IMR-90 (cell line): ENCODE data around the gene STAG1. TPM values are rescaled to one million over a fixed set of nuclear protein-coding genes. Genes with fewer than 3 reads are reported as not detected.
A peak's percentile ranks its signal among the peaks of the same experiment; 100 is the strongest.

Experiments
- ATAC-seq: fragments of 200-7000 bp; cut with Tn5 transposase; 2 replicates; pipeline ENCODE4 v1.9.1; 2020; ENCODE audit warnings: low read depth, mild to moderate bottlenecking, moderate library complexity
- BruUV-seq: library from RNA; stranded (reverse); fragments of 400-500 nt; replicated peaks from 2 replicates; lab custom pipeline; 2021; lab: Mats Ljungman, UMichigan
- CTCF ChIA-PET: fragments of 300-600 bp; formaldehyde crosslinking; extraction: SDS; loops from one replicate; lab custom pipeline; 2021; ENCODE audit warnings: antibody characterized with exemption; lab: Yijun Ruan, JAX
- POLR2A ChIA-PET: fragments of 300-600 bp; sonication (Branson Sonifier 250); formaldehyde crosslinking; loops from one replicate; lab custom pipeline; 2022; ENCODE audit warnings: antibody characterized with exemption; ENCODE audit not compliant: unreplicated experiment; lab: Charles Lee
- DNase-seq: peaks from one replicate; pipeline ENCODE4 v3.0.0; 2013
- H2AFZ ChIP-seq: replicated peaks from 2 replicates; pipeline ENCODE3; 2013; ENCODE audit warnings: low read length, mild to moderate bottlenecking; ENCODE audit not compliant: poor library complexity
- H2AK5ac ChIP-seq: 2 replicates; pipeline ENCODE4 v1.6.1; 2013; ENCODE audit warnings: low read depth, low read length, inconsistent platforms
- H2AK9ac ChIP-seq: replicated peaks from 2 replicates; pipeline ENCODE3; 2013; ENCODE audit warnings: mild to moderate bottlenecking, low read depth, low read length, moderate library complexity; ENCODE audit not compliant: poor library complexity
- H2BK120ac ChIP-seq: 2 replicates; pipeline ENCODE4 v1.6.1; 2013; ENCODE audit warnings: low read depth, low read length, inconsistent platforms
- H2BK15ac ChIP-seq: 3 replicates; pipeline ENCODE4 v1.6.1; 2013; ENCODE audit warnings: low read depth, low read length, inconsistent platforms
- H2BK20ac ChIP-seq: 2 replicates; pipeline ENCODE4 v1.6.1; 2013; ENCODE audit warnings: low read depth, mild to moderate bottlenecking, inconsistent platforms, low read length, moderate library complexity
- H2BK5ac ChIP-seq: 2 replicates; pipeline ENCODE4 v1.6.1; 2013; ENCODE audit warnings: mild to moderate bottlenecking, low read depth, low read length, inconsistent platforms; ENCODE audit not compliant: poor library complexity, severe bottlenecking
- H3K14ac ChIP-seq: replicated peaks from 2 replicates; pipeline ENCODE4 v1.6.1; 2013; ENCODE audit warnings: low read depth, low read length, inconsistent platforms
- H3K18ac ChIP-seq: 2 replicates; pipeline ENCODE4 v1.6.1; 2013; ENCODE audit warnings: low read depth, low read length, control low read depth
- H3K23ac ChIP-seq: 2 replicates; pipeline ENCODE4 v1.6.1; 2013; ENCODE audit warnings: low read depth, low read length, inconsistent platforms
- H3K27ac ChIP-seq: 2 replicates; pipeline ENCODE4 v1.5.1; 2013; ENCODE audit warnings: mild to moderate bottlenecking, control low read depth, low read length; ENCODE audit not compliant: insufficient read depth
- H3K27me3 ChIP-seq: 2 replicates; pipeline ENCODE4 v1.6.1; 2013; ENCODE audit warnings: low read length; ENCODE audit not compliant: control insufficient read depth, insufficient read depth
- H3K36me3 ChIP-seq: 2 replicates; pipeline ENCODE4 v1.6.1; 2013; ENCODE audit warnings: low read length, mixed read lengths; ENCODE audit not compliant: control insufficient read depth, insufficient read depth
- H3K4ac ChIP-seq: 2 replicates; pipeline ENCODE4 v1.6.1; 2013; ENCODE audit warnings: low read depth, low read length, inconsistent platforms
- H3K4me1 ChIP-seq: 2 replicates; pipeline ENCODE4 v1.6.1; 2013; ENCODE audit warnings: low read length, mixed read lengths; ENCODE audit not compliant: control insufficient read depth, insufficient read depth
- H3K4me2 ChIP-seq: 2 replicates; pipeline ENCODE4 v1.6.1; 2013; ENCODE audit warnings: low read depth, mild to moderate bottlenecking, control low read depth, low read length, moderate library complexity
- H3K4me3 ChIP-seq: 2 replicates; pipeline ENCODE4 v1.5.1; 2013; ENCODE audit warnings: low read depth, mild to moderate bottlenecking, control low read depth, low read length, moderate library complexity; ENCODE audit not compliant: insufficient read depth
- H3K56ac ChIP-seq: 2 replicates; pipeline ENCODE4 v1.6.1; 2013; ENCODE audit warnings: low read length, inconsistent platforms; ENCODE audit not compliant: insufficient read depth; ENCODE audit errors: extremely low read depth
- H3K79me1 ChIP-seq, 2 experiments: 2 replicates each; pipeline ENCODE4 v1.6.1; 2013; ENCODE audit warnings: low read length in 2 of 2, inconsistent platforms in 1 of 2, low read depth in 1 of 2
- H3K9ac ChIP-seq: 2 replicates; pipeline ENCODE4 v1.6.1; 2013; ENCODE audit warnings: low read depth, low read length, control low read depth
- H3K9me1 ChIP-seq: 2 replicates; pipeline ENCODE4 v1.6.1; 2013; ENCODE audit warnings: low read length, inconsistent platforms; ENCODE audit not compliant: insufficient read depth
- H3K9me3 ChIP-seq: 2 replicates; pipeline ENCODE4 v1.6.1; 2013; ENCODE audit warnings: low read length; ENCODE audit not compliant: control insufficient read depth, insufficient read depth
- H4K20me1 ChIP-seq: 2 replicates; pipeline ENCODE4 v1.6.1; 2013; ENCODE audit warnings: low read length, inconsistent platforms; ENCODE audit not compliant: insufficient read depth
- H4K5ac ChIP-seq: 2 replicates; pipeline ENCODE4 v1.6.1; 2013; ENCODE audit warnings: mild to moderate bottlenecking, low read depth, low read length, control low read depth
- H4K8ac ChIP-seq, 2 experiments: 2 replicates each; pipeline ENCODE4 v1.6.1; 2013; ENCODE audit warnings: low read depth in 2 of 2, low read length in 2 of 2, control low read depth in 1 of 2, inconsistent platforms in 1 of 2
- H4K91ac ChIP-seq: 2 replicates; pipeline ENCODE4 v1.6.1; 2013; ENCODE audit warnings: low read depth, low read length, inconsistent platforms; ENCODE audit not compliant: insufficient read depth
- BHLHE40 ChIP-seq: fragments of 150-350 bp; IDR thresholded peaks from 2 replicates; pipeline ENCODE4 v1.6.1; 2016; ENCODE audit warnings: mild to moderate bottlenecking, low read depth, low read length
- CEBPB ChIP-seq: IDR thresholded peaks from 2 replicates; pipeline ENCODE4 v1.6.1; 2012; ENCODE audit warnings: low read depth, low read length, improper control_type of control experiment
- FOS ChIP-seq: fragments of 150-350 bp; IDR thresholded peaks from 2 replicates; pipeline ENCODE4 v1.6.1; 2016; ENCODE audit warnings: low read depth, low read length
- MAFK ChIP-seq: IDR thresholded peaks from 2 replicates; pipeline ENCODE4 v1.6.1; 2012; ENCODE audit warnings: low read depth, low read length, improper control_type of control experiment
- MAZ ChIP-seq: IDR thresholded peaks from 2 replicates; pipeline ENCODE4 v1.6.1; 2012; ENCODE audit warnings: low read depth, mild to moderate bottlenecking, low read length, improper control_type of control experiment, moderate library complexity, borderline replicate concordance
- MXI1 ChIP-seq: IDR thresholded peaks from 2 replicates; pipeline ENCODE4 v1.6.1; 2012; ENCODE audit warnings: low read depth, mild to moderate bottlenecking, low read length, moderate library complexity, borderline replicate concordance
- NFE2L2 ChIP-seq: fragments of 150-350 bp; IDR thresholded peaks from 2 replicates; pipeline ENCODE4 v1.6.1; 2016; ENCODE audit warnings: low read depth, mild to moderate bottlenecking, low read length
- POLR2A ChIP-seq: IDR thresholded peaks from 2 replicates; pipeline ENCODE4 v1.6.1; 2012; ENCODE audit warnings: mild to moderate bottlenecking, low read depth, low read length
- RAD21 ChIP-seq: IDR thresholded peaks from 2 replicates; pipeline ENCODE4 v1.6.1; 2012; ENCODE audit warnings: low read length, improper control_type of control experiment
- RFX5 ChIP-seq: IDR thresholded peaks from 2 replicates; pipeline ENCODE4 v1.8.0; 2012; ENCODE audit warnings: low read depth, mild to moderate bottlenecking, low read length, moderate library complexity
- WGBS, 2 experiments: methylation state at CpG; one replicate each; pipeline versions ENCODE4 v1.1.5 to v1.1.7; 2013; ENCODE audit warnings: missing lambda C conversion rate in 2 of 2; ENCODE audit not compliant: insufficient read length in 1 of 2; ENCODE audit errors: extremely low coverage in 2 of 2; 5-methylcytosine and 5-hydroxymethylcytosine counted together
- dilution Hi-C: fragments of 300-500 bp; cut with HindIII; formaldehyde crosslinking; loops from one replicate; pipeline ENCODE4 v1.14.3; 2018; ENCODE audit warnings: low sequenced_read_pairs; ENCODE audit not compliant: unreplicated experiment
- in situ Hi-C: fragments of 300-500 bp; cut with MboI; formaldehyde crosslinking; loops from 3 replicates; pipeline ENCODE4 v1.14.3; 2019; ENCODE audit warnings: low sequenced_read_pairs, inconsistent platforms, mixed read lengths
- intact Hi-C: fragments of 100-400 bp; cut with micrococcal nuclease; formaldehyde crosslinking; loops from 2 replicates; pipeline ENCODE4 v1.10.0; 2022
- polyA plus RNA-seq, 3 experiments: library from polyadenylated mRNA; depleted of rRNA; stranded (reverse); fragments of >200 nt; gene quantifications; 2 replicates each; pipeline ENCODE4 v1.2.3, GENCODE V29; 2012; ENCODE audit warnings: low replicate concordance in 1 of 3
- total RNA-seq: library from RNA; depleted of rRNA; stranded (reverse); fragments of >200 nt; gene quantifications from 2 replicates; pipeline ENCODE4 v1.2.3, GENCODE V29; 2012
- TF ChIP-seq, protein P1 (sequence below): fragments of 150-350 bp; IDR thresholded peaks from 2 replicates; pipeline ENCODE4 v1.6.1; 2016; ENCODE audit warnings: low read depth, mild to moderate bottlenecking, low read length, moderate library complexity, borderline replicate concordance
- TF ChIP-seq, protein P2 (sequence below): fragments of 150-350 bp; IDR thresholded peaks from 2 replicates; pipeline ENCODE4 v1.6.1; 2017; ENCODE audit warnings: mild to moderate bottlenecking, antibody characterized with exemption, low read length, low read depth

STAG1 gene
- total and polyA plus RNA-seq, 2 of the 4 experiments (the other 2 are of a cell fraction), result 9.6 to 32.3 TPM

DNA sequence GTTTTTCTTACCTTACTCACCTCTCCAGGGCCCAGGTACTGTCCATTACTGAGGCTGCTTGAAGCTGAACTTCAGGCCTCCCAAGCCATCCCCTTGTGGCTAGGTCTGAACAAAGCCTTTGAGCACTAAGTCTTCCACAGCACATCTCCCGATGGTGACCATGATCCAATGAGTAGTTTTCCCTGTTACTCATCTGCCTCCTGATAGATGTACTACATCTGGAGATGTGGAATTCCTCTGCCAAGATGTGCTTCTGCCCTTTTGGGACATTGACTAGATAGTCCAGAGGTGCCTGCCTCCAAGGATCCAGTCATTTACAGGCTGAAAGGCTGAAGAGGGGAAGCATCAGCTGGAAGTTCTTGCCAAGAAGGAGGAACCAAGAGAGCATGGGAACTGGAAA is 37.8 kb upstream of the STAG1 start:
- Histone ChIP-seq H3K14ac (peak overlapping the region; percentile 16), H3K79me1 (0 out of 4 replicates have a peak, but pooled peaks cover 0 to 3% of the 10 kb centered on the region in 2 experiments), H2BK15ac (peak overlapping the region; percentile 54; the same call in 1 of the 3 replicates), H4K5ac (no peak overlapping the region), H3K27ac (no peak overlapping the region), H4K91ac (peak overlapping the region; percentile 44; the same call in 1 of the 2 replicates), H2BK5ac (no peak overlapping the region), H4K20me1 (no peaks in the 10 kb centered on the region), H3K4me3 (no peak overlapping the region), H3K36me3 (no peaks in the 10 kb centered on the region), H2AK9ac (no peak overlapping the region), H3K23ac (0 out of 2 replicates have a peak overlapping the region, but pooled peaks have one; percentile 23), H3K4ac (0 out of 2 replicates have a peak overlapping the region, but pooled peaks have one; percentile 4), H3K4me2 (no peak overlapping the region), H3K9me3 (peaks cover 2% of the 10 kb centered on the region; the same call in 1 of the 2 replicates), H2AK5ac (peak overlapping the region; percentile 69; the same call in 1 of the 2 replicates), H3K9ac (no peak overlapping the region), H3K9me1 (peaks cover 13% of the 10 kb centered on the region), H2BK120ac (no peak overlapping the region), H4K8ac (peak overlapping the region in 1 of 2 experiments; percentile 8; a peak in 1 of 4 replicates), H2AFZ (peak overlapping the region; percentile 45), H3K18ac (peak overlapping the region; percentile 49; the same call in 1 of the 2 replicates), H3K4me1 (peaks cover 15% of the 10 kb centered on the region), H2BK20ac (peak overlapping the region; percentile 26; the same call in 1 of the 2 replicates), H3K27me3 (no peaks in the 10 kb centered on the region), H3K56ac (no peak overlapping the region)
- in situ Hi-C loops (no loop called here), dilution Hi-C loops (no loop called here), intact Hi-C loops (no loop called here)
- BruUV-seq, result no TSS peak
- ATAC-seq, result no peak
- CTCF ChIA-PET, result interaction anchor here (1.8 kb wide), 1 partner anchor 13 kb away, joined by 4 read pairs; no protein-coding TSS in a partner anchor
- POLR2A ChIA-PET, result no interaction called here
- no peak for DNase-seq
- no peak for TF ChIP-seq RFX5
- TF ChIP-seq RAD21, result no peak
- TF ChIP-seq FOS, result no peak
- TF ChIP-seq, protein P1, sequence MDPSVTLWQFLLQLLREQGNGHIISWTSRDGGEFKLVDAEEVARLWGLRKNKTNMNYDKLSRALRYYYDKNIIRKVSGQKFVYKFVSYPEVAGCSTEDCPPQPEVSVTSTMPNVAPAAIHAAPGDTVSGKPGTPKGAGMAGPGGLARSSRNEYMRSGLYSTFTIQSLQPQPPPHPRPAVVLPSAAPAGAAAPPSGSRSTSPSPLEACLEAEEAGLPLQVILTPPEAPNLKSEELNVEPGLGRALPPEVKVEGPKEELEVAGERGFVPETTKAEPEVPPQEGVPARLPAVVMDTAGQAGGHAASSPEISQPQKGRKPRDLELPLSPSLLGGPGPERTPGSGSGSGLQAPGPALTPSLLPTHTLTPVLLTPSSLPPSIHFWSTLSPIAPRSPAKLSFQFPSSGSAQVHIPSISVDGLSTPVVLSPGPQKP, result no peak
- no peak for TF ChIP-seq MAFK
- no peak for TF ChIP-seq CEBPB
- TF ChIP-seq NFE2L2, result no peak
- TF ChIP-seq, protein P2, sequence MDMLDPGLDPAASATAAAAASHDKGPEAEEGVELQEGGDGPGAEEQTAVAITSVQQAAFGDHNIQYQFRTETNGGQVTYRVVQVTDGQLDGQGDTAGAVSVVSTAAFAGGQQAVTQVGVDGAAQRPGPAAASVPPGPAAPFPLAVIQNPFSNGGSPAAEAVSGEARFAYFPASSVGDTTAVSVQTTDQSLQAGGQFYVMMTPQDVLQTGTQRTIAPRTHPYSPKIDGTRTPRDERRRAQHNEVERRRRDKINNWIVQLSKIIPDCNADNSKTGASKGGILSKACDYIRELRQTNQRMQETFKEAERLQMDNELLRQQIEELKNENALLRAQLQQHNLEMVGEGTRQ, result no peak
- no peak for TF ChIP-seq BHLHE40
- no peak for TF ChIP-seq MAZ
- no peak for TF ChIP-seq POLR2A
- no peak for TF ChIP-seq MXI1
- no CpG with 5 or more reads among the region's 1 CpG for WGBS, 2 experiments
